Smooth muscle cell of the pulmonary artery (primary cell): ENCODE results near the gene ITSN1. TPM values are rescaled to one million over a fixed set of nuclear protein-coding genes. Genes with fewer than 3 reads are reported as not detected.

ENCODE experiments used
- total RNA-seq: library from RNA; depleted of rRNA; stranded (reverse); fragments of >200 nt; gene quantifications from 2 replicates; pipeline ENCODE4 v1.2.3, GENCODE V29; 2014

The ITSN1 gene
- 51.0 and 60.1 TPM in 2 replicates for total RNA-seq

DNA sequence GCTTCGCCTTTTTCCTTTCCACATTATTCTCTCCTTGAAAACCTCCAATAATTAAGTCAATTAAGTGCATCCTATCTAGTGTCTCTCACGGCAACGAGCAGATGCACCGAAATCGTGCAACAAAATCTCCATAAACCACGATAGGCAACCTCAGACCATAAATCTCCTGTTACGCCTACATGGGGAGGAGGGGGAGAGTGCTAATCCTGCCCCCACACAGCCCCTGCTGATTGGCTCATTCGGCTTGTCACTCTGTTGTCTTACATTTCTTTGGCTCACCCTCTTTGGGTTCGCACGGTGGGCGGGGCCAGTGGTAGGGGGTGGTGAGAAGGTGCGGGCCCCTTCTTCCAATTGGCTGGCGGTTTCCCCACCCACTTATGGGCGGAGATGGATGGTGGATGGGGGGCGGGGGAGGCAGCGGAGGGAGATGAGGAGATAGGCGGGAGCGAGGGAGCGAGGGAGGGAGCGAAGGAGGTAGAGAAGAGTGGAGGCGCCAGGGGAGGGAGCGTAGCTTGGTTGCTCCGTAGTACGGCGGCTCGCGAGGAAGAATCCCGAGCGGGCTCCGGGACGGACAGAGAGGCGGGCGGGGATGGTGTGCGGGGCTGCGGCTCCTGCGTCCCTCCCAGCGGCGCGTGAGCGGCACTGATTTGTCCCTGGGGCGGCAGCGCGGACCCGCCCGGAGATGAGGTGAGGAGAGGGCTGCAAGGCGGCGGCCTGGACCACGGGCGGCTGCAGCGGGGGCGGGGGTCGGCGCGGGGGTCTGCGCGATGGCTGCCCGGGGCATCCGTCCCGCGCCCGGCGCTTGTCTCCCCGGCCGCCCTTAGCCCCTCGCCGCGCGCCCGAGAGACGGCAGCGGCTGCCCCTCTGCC lies at the start of gene ITSN1:
Gene ITSN1, plus strand, starts transcription at position 475 of the 869 bp plus-strand sequence. CDS start 76,328 bp downstream, outside the sequence.

DNA sequence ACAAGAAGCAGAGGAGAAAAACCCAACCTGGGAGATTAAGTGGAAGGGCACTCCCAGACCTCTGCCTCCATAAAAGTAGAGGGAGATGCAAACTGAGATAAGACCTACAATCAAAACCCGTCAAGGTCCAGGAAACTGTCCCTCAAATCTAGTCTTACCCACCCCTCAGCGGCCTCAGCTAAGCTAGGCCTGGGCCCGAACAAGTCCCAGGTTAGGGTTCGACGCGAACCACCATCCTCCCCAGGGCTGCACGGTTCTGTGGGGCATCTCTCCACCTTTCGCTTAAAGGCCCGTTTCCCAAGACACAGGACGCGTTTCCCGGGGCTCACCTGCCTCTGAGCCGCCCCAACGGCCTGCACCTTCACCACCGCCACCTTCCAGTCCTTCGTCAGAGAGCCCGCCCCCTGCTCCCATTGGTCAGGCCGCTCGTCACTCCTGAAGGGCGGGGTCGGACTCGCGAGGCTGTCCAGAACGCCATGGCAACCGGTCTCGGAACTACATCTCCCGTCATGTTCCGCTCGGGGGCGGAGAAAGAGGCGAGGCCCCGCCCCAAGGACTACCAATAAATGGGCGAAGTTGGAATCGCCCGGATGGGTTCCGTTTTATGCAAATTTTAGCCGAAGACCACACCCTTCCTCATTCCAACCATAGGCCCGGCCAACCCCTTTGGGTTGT lies 812 bp upstream of the ITSN1 start, which contains the start of gene CRYZL1:
Gene CRYZL1, minus strand, starts transcription at position 390 of the 675 bp plus-strand sequence. CDS start 10,190 bp downstream, outside the sequence.

DNA sequence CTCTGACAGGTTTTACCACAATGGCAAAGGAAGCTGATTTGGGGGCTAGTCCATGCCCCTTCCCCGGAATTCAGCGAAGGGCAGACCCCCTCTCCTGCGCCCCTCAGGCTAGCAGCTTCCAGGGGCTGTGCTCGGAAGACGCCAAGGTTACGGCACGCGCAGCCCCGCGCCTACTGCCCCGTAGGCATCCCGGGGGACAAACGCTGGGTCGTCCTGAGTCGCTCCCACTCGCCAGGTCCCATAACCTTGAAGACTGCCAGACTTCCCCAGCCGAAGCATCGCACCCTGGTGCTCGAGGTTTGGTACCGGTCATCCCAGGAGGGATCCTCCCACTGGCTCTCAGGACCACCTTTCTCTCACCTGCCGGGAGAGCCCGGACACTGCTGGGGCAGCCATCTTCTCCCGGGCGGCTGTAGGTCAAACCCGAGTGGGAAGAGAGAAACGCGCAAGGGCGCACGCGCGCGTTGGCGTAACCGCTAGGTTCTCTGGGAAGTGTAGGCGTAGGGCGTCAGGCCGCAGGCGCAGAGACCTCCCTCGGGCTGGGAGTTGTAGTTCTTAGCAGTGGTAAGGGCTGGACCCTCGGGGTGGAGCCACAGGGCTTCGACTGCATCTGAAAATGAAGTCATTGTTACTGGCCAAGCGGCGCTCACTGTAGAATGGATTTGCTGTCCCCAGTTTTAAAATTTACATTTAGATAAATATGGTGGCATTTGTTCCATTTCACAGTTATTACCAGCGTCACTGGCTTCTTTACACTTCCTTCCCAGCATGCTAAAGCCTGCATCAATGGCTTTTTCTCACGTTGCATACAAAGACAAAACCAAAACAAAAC lies 273.3 kb downstream of the ITSN1 start, which contains the start of gene ATP5PO:
Gene ATP5PO, minus strand, starts transcription at position 437 of the 832 bp plus-strand sequence. Its CDS starts 41 bp downstream, at position 396.

Other genes starting within 250 kb of the ITSN1 start
- gene IFNGR2, start 239.1 kb upstream of the ITSN1 start, total RNA-seq, result 58.0 and 70.3 TPM in 2 replicates
- 24.9 and 32.9 TPM in 2 replicates for gene TMEM50B, start 162.5 kb upstream of the ITSN1 start, total RNA-seq
- gene DNAJC28, start 150.8 kb upstream of the ITSN1 start, total RNA-seq, result 0.96 and 1.6 TPM in 2 replicates
- 49.5 and 55.9 TPM in 2 replicates for gene GART, start 100.4 kb upstream of the ITSN1 start, total RNA-seq
- gene SON, start 99.5 kb upstream of the ITSN1 start, total RNA-seq, result 180 and 192 TPM in 2 replicates
- 8.8 and 10.1 TPM in 2 replicates for gene DONSON, start 53.8 kb upstream of the ITSN1 start, total RNA-seq
- 26.2 and 34.4 TPM in 2 replicates for gene CRYZL1, start 760 bp upstream of the ITSN1 start, total RNA-seq